Tibial nerve (tissue), 4 donors: ENCODE measurements around the gene LMX1B. TPM values are rescaled to one million over a fixed set of nuclear protein-coding genes. Genes with fewer than 3 reads are reported as not detected.
A peak's percentile ranks its signal among the peaks of the same experiment; 100 is the strongest.

Experiments
- DNase-seq, 2 donors: peaks; one replicate each; pipeline ENCODE4 v3.0.0-alpha.2; 2019; ENCODE audit warnings: low spot score in 2 of 2
- H3K27ac ChIP-seq, 4 donors: fragments of 200-600 bp; sonication (generic) in 3 of 4; one replicate each; pipeline ENCODE4 v1.5.1; 2017 to 2019; ENCODE audit warnings: mild to moderate bottlenecking in 1 of 4
- H3K27me3 ChIP-seq, 2 donors: fragments of 200-600 bp; sonication (generic) in 1 of 2; one replicate each; pipeline versions ENCODE4 v1.5.1 to v1.6.0; 2017 to 2019
- H3K36me3 ChIP-seq, 3 donors: fragments of 200-600 bp; sonication (generic); one replicate each; pipeline ENCODE4 v1.5.1; 2018 to 2019
- H3K4me1 ChIP-seq, 4 donors: fragments of 200-600 bp; sonication (generic) in 3 of 4; one replicate each; pipeline ENCODE4 v1.5.1; 2017 to 2019
- H3K4me3 ChIP-seq, 4 donors: fragments of 200-600 bp; sonication (generic) in 3 of 4; one replicate each; pipeline ENCODE4 v1.5.1; 2017 to 2019; ENCODE audit warnings: mild to moderate bottlenecking in 1 of 4, moderate library complexity in 1 of 4
- H3K9me3 ChIP-seq, 4 donors: fragments of 200-600 bp; sonication (generic) in 3 of 4; one replicate each; pipeline ENCODE4 v1.5.1; 2017 to 2019
- CTCF ChIP-seq, 5 experiments: fragments of 200-600 bp in 3 of 5; fragments of 450-650 bp in 2 of 5; sonication (generic) in 3 of 5; IDR thresholded peaks; one replicate each; pipeline ENCODE4 v1.5.1; 2016 to 2019; ENCODE audit warnings: antibody characterized with exemption in 5 of 5, mild to moderate bottlenecking in 3 of 5, moderate library complexity in 2 of 5
- EP300 ChIP-seq, 2 donors: sonication (generic); formaldehyde crosslinking; IDR thresholded peaks; one replicate each; pipeline ENCODE4 v1.6.1; 2017; ENCODE audit warnings: antibody characterized with exemption in 2 of 2, mild to moderate bottlenecking in 1 of 2
- POLR2A ChIP-seq, 2 donors: fragments of 450-650 bp; IDR thresholded peaks; one replicate each; pipeline ENCODE4 v1.6.1; 2017; ENCODE audit warnings: antibody characterized with exemption in 2 of 2, mild to moderate bottlenecking in 2 of 2, moderate library complexity in 2 of 2
- WGBS, 2 donors: methylation state at CpG; one replicate each; pipeline ENCODE4 v1.1.5; 2018; 5-methylcytosine and 5-hydroxymethylcytosine counted together
- total RNA-seq, 4 donors: library from RNA; depleted of rRNA; stranded (reverse); fragments of >200 nt; gene quantifications; one replicate each; pipeline ENCODE4 v1.1.0, GENCODE V29; 2016

Gene LMX1B
- total RNA-seq, 4 donors from 2014 or later, result 0.60 to 1.5 (median 0.78) TPM; not detected in 1

- 66 to 67% methylated on average over 12 to 13 of the region's 14 CpGs for WGBS, 2 donors
- TF ChIP-seq POLR2A (IDR thresholded peaks at IDR 0.05) (no peak), CTCF (IDR thresholded peaks at IDR 0.05) (no peak), EP300 (IDR thresholded peaks at IDR 0.05) (no peak)
- no peak for DNase-seq
Measured at GRCh38 chr9:126703002-126703865, 89.5 kb downstream of the LMX1B start.

GRCh38 chr9:126703866-126704156 is 90.1 kb downstream of the LMX1B start:
- Histone ChIP-seq H3K9me3 (no peaks in the 10 kb centered on the region), H3K36me3 (no peaks in the 10 kb centered on the region), H3K27ac (no peak overlapping the region), H3K4me3 (no peak overlapping the region), H3K27me3 (peaks cover 0 to 75% of the 10 kb centered on the region in 2 donors), H3K4me1 (peaks cover 0 to 16% (median 9%) of the 10 kb centered on the region in 4 donors)
- TF ChIP-seq POLR2A (IDR thresholded peaks at IDR 0.05) (no peak), EP300 (IDR thresholded peaks at IDR 0.05) (no peak), CTCF (IDR thresholded peaks at IDR 0.05) (no peak)
- 83 to 86% methylated on average over 3 of the region's 3 CpGs for WGBS, 2 donors
- DNase-seq, result no peak

More at GRCh38 chr9:126703002-126703865, 89.5 kb downstream of the LMX1B start:
- H3K36me3 ChIP-seq, result no peaks in the 10 kb centered on the region
- no peak overlapping the region for H3K27ac ChIP-seq
- peaks cover 0 to 16% (median 9%) of the 10 kb centered on the region in 4 donors for H3K4me1 ChIP-seq
- H3K9me3 ChIP-seq, result no peaks in the 10 kb centered on the region
- H3K4me3 ChIP-seq, result no peak overlapping the region
- peaks cover 0 to 69% of the 10 kb centered on the region in 2 donors for H3K27me3 ChIP-seq

- Histone ChIP-seq H3K27ac (no peak overlapping the region), H3K4me3 (no peak overlapping the region), H3K9me3 (no peaks in the 10 kb centered on the region), H3K36me3 (no peaks in the 10 kb centered on the region), H3K27me3 (peaks cover 0 to 80% of the 10 kb centered on the region in 2 donors), H3K4me1 (peaks cover 0 to 16% (median 9%) of the 10 kb centered on the region in 4 donors)
- DNase-seq, result no peak
- no peak for TF ChIP-seq POLR2A (IDR thresholded peaks at IDR 0.05)
- TF ChIP-seq EP300 (IDR thresholded peaks at IDR 0.05), result no peak
- TF ChIP-seq CTCF (IDR thresholded peaks at IDR 0.05), result no peak
- 16 to 38% methylated on average over 9 to 13 of the region's 14 CpGs for WGBS, 2 donors
Measured at GRCh38 chr9:126704157-126704891, 90.6 kb downstream of the LMX1B start.

- no peak overlapping the region for H3K27ac ChIP-seq
- peaks cover 0 to 79% of the 10 kb centered on the region in 2 donors for H3K27me3 ChIP-seq
- peak overlapping the region in 1 of 4 donors; percentile 12 for H3K4me3 ChIP-seq
- H3K36me3 ChIP-seq, result no peaks in the 10 kb centered on the region
- WGBS, 2 donors, result 9 to 12% methylated on average over 20 to 36 of the region's 36 CpGs
- peak; percentile 82 to 90 (median 87) for TF ChIP-seq CTCF (IDR thresholded peaks at IDR 0.05)
- TF ChIP-seq EP300 (IDR thresholded peaks at IDR 0.05), result no peak
- peak; percentile 59 to 85 for DNase-seq
- H3K4me1 ChIP-seq, result peaks cover 0 to 16% (median 9%) of the 10 kb centered on the region in 4 donors
- H3K9me3 ChIP-seq, result no peaks in the 10 kb centered on the region
Measured at GRCh38 chr9:126704892-126705766, 91.4 kb downstream of the LMX1B start.
